ENCODE results near the gene SPRR3.

Gene SPRR3

GRCh38 chr1:152965853-152966252 is 35.7 kb upstream of the SPRR3 start:
- no peak overlapping the region for H3K9ac ChIP-seq (ENCODE audit: low read depth, low read length)
- no peak overlapping the region for H3K4me3 ChIP-seq (ENCODE audit: low read length)
- H3K36me3 ChIP-seq (ENCODE audit: insufficient read depth, low read length): no peaks in the 10 kb centered on the region
- no peaks in the 10 kb centered on the region for H3K4me1 ChIP-seq (ENCODE audit: insufficient read depth, low read length)
- WGBS: 57% methylated on average over 2 of the region's 4 CpGs
- H3K27ac ChIP-seq (ENCODE audit: low read depth, low read length): no peak overlapping the region
- peaks cover 31% of the 10 kb centered on the region; the same call in 1 of the 2 replicates for H3K9me3 ChIP-seq (ENCODE audit: insufficient read depth, low read depth, low read length)
- H3K27me3 ChIP-seq (ENCODE audit: insufficient read depth, low read length): no peaks in the 10 kb centered on the region

- Histone ChIP-seq H3K9me3 (ENCODE audit: insufficient read depth, low read depth, low read length) (peaks cover 35% of the 10 kb centered on the region; the same call in 1 of the 2 replicates), H3K9ac (ENCODE audit: low read depth, low read length) (no peak overlapping the region), H3K4me3 (ENCODE audit: low read length) (no peak overlapping the region), H3K36me3 (ENCODE audit: insufficient read depth, low read length) (no peaks in the 10 kb centered on the region), H3K27ac (ENCODE audit: low read depth, low read length) (no peak overlapping the region), H3K27me3 (ENCODE audit: insufficient read depth, low read length) (no peaks in the 10 kb centered on the region), H3K4me1 (ENCODE audit: insufficient read depth, low read length) (no peaks in the 10 kb centered on the region)
- 77% methylated on average over 7 of the region's 7 CpGs for WGBS
These were observed 34.3 kb upstream of the SPRR3 start for GRCh38 chr1:152967201-152967600.

DNA sequence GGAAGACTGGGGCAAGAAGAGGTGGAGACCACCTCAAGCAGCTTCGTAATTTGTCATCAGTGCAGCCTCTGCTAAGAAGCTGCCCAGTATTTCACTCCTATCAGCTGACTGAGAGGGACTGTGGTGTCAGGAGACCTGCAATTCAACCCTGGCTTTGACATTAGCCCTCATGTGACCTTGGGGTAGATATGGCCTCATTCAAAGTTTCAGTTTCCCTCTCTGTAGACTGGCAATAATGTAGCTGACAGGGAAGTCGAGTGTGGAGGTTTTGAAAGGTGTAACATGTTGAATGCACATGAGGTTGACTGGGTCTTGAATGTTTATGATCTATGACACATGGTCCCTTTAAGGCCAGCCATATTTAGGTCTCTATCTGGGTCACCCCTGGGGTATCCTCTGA is 33.3 kb upstream of the SPRR3 start:
- no peaks in the 10 kb centered on the region for H3K27me3 ChIP-seq (ENCODE audit: insufficient read depth, low read length)
- H3K27ac ChIP-seq (ENCODE audit: low read depth, low read length): no peak overlapping the region
- H3K4me1 ChIP-seq (ENCODE audit: insufficient read depth, low read length): no peaks in the 10 kb centered on the region
- H3K9me3 ChIP-seq (ENCODE audit: insufficient read depth, low read depth, low read length): peaks cover 28% of the 10 kb centered on the region; the same call in 1 of the 2 replicates
- WGBS: 63% methylated on average over 2 of the region's 2 CpGs
- H3K9ac ChIP-seq (ENCODE audit: low read depth, low read length): no peak overlapping the region
- H3K4me3 ChIP-seq (ENCODE audit: low read length): no peak overlapping the region
- H3K36me3 ChIP-seq (ENCODE audit: insufficient read depth, low read length): no peaks in the 10 kb centered on the region

GRCh38 chr1:152969036-152969435 is 32.5 kb upstream of the SPRR3 start:
- WGBS: 62% methylated on average over 2 of the region's 2 CpGs
- H3K27ac ChIP-seq (ENCODE audit: low read depth, low read length): no peak overlapping the region

DNA sequence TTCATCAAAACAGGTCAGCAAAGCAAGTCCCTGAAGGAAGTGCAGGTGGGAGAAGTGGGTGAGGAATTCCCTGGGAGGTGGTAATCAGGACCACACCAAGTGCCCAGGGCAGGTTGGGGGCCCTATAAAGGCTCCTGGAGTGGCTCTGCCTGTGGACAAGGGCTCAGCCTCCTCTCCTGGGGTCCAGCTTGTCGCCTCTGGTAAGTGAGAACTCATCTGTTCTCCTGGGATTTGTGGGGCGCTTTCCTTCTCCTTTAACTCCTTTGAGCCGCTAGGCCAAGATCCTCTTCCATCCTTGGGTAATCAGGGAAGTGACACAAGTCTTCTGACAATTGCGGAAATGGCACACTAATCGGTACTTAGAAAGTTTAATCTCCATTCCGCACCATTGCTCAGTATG is 31.1 kb upstream of the SPRR3 start, which contains the start of gene SPRR4:
TSS of gene SPRR4 (plus strand) at position 154 of the 400 bp plus-strand sequence. CDS start 1,243 bp downstream, outside the sequence.
- Histone ChIP-seq H3K4me3 (ENCODE audit: low read length) (no peak within 1 kb of the TSS), H3K36me3 (ENCODE audit: insufficient read depth, low read length) (no peaks in the 10 kb centered on the region), H3K27ac (ENCODE audit: low read depth, low read length) (no peak within 1 kb of the TSS), H3K9ac (ENCODE audit: low read depth, low read length) (no peak within 1 kb of the TSS), H3K27me3 (ENCODE audit: insufficient read depth, low read length) (no peaks in the 10 kb centered on the region), H3K9me3 (ENCODE audit: insufficient read depth, low read depth, low read length) (peaks cover 35% of the 10 kb centered on the region; the same call in 1 of the 2 replicates), H3K4me1 (ENCODE audit: insufficient read depth, low read length) (no peaks in the 10 kb centered on the region)
- WGBS: 79% methylated on average over 6 of the region's 6 CpGs

More at GRCh38 chr1:152969036-152969435, 32.5 kb upstream of the SPRR3 start:
- Histone ChIP-seq H3K27me3 (ENCODE audit: insufficient read depth, low read length) (no peaks in the 10 kb centered on the region), H3K4me3 (ENCODE audit: low read length) (no peak overlapping the region), H3K36me3 (ENCODE audit: insufficient read depth, low read length) (no peaks in the 10 kb centered on the region), H3K9me3 (ENCODE audit: insufficient read depth, low read depth, low read length) (peaks cover 30% of the 10 kb centered on the region; the same call in 1 of the 2 replicates), H3K4me1 (ENCODE audit: insufficient read depth, low read length) (no peaks in the 10 kb centered on the region), H3K9ac (ENCODE audit: low read depth, low read length) (no peak overlapping the region)

GRCh38 chr1:152972196-152972886 is 29.2 kb upstream of the SPRR3 start:
- Histone ChIP-seq H3K4me3 (ENCODE audit: low read length) (no peak overlapping the region), H3K4me1 (ENCODE audit: insufficient read depth, low read length) (no peaks in the 10 kb centered on the region), H3K9me3 (ENCODE audit: insufficient read depth, low read depth, low read length) (peaks cover 34% of the 10 kb centered on the region; the same call in 1 of the 2 replicates), H3K27me3 (ENCODE audit: insufficient read depth, low read length) (no peaks in the 10 kb centered on the region), H3K9ac (ENCODE audit: low read depth, low read length) (no peak overlapping the region), H3K36me3 (ENCODE audit: insufficient read depth, low read length) (no peaks in the 10 kb centered on the region), H3K27ac (ENCODE audit: low read depth, low read length) (no peak overlapping the region)
- WGBS: 70% methylated on average over 3 of the region's 4 CpGs

GRCh38 chr1:152976688-152977087 is 24.9 kb upstream of the SPRR3 start:
- WGBS: no CpG with 5 or more reads among the region's 1 CpG
- no peaks in the 10 kb centered on the region for H3K36me3 ChIP-seq (ENCODE audit: insufficient read depth, low read length)
- H3K27ac ChIP-seq (ENCODE audit: low read depth, low read length): no peak overlapping the region
- no peak overlapping the region for H3K4me3 ChIP-seq (ENCODE audit: low read length)
- H3K27me3 ChIP-seq (ENCODE audit: insufficient read depth, low read length): peaks cover 2% of the 10 kb centered on the region; the same call in 1 of the 2 replicates
- peaks cover 30% of the 10 kb centered on the region; the same call in 1 of the 2 replicates for H3K9me3 ChIP-seq (ENCODE audit: insufficient read depth, low read depth, low read length)
- no peaks in the 10 kb centered on the region for H3K4me1 ChIP-seq (ENCODE audit: insufficient read depth, low read length)
- H3K9ac ChIP-seq (ENCODE audit: low read depth, low read length): no peak overlapping the region

GRCh38 chr1:152977614-152978013 is 23.9 kb upstream of the SPRR3 start:
- H3K4me3 ChIP-seq (ENCODE audit: low read length): no peak overlapping the region
- H3K4me1 ChIP-seq (ENCODE audit: insufficient read depth, low read length): no peaks in the 10 kb centered on the region
- H3K9me3 ChIP-seq (ENCODE audit: insufficient read depth, low read depth, low read length): peaks cover 36% of the 10 kb centered on the region
- no peaks in the 10 kb centered on the region for H3K36me3 ChIP-seq (ENCODE audit: insufficient read depth, low read length)
- no peak overlapping the region for H3K9ac ChIP-seq (ENCODE audit: low read depth, low read length)
- H3K27me3 ChIP-seq (ENCODE audit: insufficient read depth, low read length): peaks cover 2% of the 10 kb centered on the region; the same call in 1 of the 2 replicates
- no peak overlapping the region for H3K27ac ChIP-seq (ENCODE audit: low read depth, low read length)

DNA sequence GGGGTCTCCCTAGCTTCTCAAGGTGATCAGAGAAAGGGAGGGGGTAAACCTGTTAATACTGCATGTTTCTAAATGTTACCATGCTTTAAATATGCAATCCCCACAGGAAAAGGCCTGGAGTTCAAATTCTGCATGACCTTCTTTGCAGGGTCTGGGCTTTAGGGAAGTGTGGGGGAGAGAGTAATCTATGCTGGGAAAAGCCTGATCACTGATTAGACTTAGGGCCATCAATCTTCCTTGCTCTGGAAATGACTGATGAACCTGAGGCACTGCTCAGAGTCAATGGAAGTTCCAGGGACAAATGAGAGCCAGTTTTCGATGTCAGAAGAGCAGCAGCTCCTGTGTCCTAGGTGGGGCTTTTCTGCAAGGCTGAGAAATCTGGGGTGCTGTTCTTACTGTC is 20.9 kb upstream of the SPRR3 start:
- Histone ChIP-seq H3K9ac (ENCODE audit: low read depth, low read length) (no peak overlapping the region), H3K27me3 (ENCODE audit: insufficient read depth, low read length) (peaks cover 2% of the 10 kb centered on the region; the same call in 1 of the 2 replicates), H3K4me3 (ENCODE audit: low read length) (no peak overlapping the region), H3K27ac (ENCODE audit: low read depth, low read length) (no peak overlapping the region), H3K36me3 (ENCODE audit: insufficient read depth, low read length) (no peaks in the 10 kb centered on the region), H3K9me3 (ENCODE audit: insufficient read depth, low read depth, low read length) (peaks cover 35% of the 10 kb centered on the region), H3K4me1 (ENCODE audit: insufficient read depth, low read length) (no peaks in the 10 kb centered on the region)
- WGBS: 75% methylated on average over 1 of the region's 1 CpG

DNA sequence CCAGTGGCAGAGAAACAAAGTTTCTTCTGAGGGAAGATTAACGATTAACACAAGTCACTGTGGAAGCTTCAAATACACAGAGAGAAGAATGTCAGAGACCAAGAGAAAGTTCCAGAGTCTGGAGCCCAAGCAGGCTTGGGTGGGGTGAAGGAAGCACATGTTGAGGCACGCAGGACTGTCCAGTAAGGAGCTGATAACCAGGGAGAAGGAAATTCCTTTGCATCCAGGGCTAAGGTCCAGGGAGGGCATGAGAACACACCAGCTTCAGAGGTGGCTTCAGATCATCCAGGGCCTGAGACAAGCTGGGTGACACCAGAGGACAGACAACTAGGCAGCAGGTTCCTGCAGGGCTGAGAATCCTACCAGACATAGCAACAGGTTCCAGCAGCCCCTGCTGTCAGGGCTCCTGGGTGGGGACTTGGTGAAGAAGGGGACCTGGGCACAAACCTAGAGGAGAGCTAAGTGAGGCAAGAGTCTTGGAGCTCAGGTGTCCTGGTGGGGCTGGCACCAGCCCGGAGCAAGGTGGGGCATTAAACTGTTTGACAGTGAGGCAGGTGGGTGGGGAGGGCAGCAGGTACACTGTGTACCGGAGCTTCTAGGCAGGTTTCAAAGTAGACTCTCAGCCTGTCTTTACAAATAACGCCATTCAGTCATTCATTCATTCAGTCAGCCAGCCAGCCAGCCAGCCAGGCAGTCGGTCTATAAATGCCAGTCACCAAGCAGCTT is 20.2 kb upstream of the SPRR3 start:
- no peak overlapping the region for H3K4me3 ChIP-seq (ENCODE audit: low read length)
- H3K4me1 ChIP-seq (ENCODE audit: insufficient read depth, low read length): no peaks in the 10 kb centered on the region
- no peak overlapping the region for H3K27ac ChIP-seq (ENCODE audit: low read depth, low read length)
- no peak overlapping the region for H3K9ac ChIP-seq (ENCODE audit: low read depth, low read length)
- peaks cover 2% of the 10 kb centered on the region; the same call in 1 of the 2 replicates for H3K27me3 ChIP-seq (ENCODE audit: insufficient read depth, low read length)
- WGBS: 83% methylated on average over 6 of the region's 6 CpGs
- H3K9me3 ChIP-seq (ENCODE audit: insufficient read depth, low read depth, low read length): peaks cover 36% of the 10 kb centered on the region
- H3K36me3 ChIP-seq (ENCODE audit: insufficient read depth, low read length): no peaks in the 10 kb centered on the region

DNA sequence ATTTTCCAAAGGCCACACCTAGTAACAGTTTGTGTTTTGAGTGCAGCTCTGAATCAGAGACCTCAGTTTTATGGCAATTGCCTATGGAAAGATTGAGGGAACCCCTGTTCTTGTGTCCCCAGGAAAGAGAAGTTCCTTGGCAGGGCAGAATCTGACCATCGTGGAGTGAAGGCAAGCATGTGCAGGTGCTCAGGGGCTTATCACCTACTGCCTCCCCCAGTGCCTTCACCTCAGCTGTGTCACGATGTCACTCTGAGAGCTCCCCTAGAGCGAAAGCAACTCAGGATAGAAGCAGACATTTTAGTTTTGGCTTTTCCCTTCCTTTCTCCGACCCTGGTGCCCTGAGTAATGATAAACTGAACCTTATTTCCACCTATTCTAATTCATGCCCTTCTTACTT is 19.5 kb upstream of the SPRR3 start:
- WGBS: 84% methylated on average over 4 of the region's 4 CpGs
- no peak overlapping the region for H3K4me3 ChIP-seq (ENCODE audit: low read length)
- no peak overlapping the region for H3K9ac ChIP-seq (ENCODE audit: low read depth, low read length)
- no peak overlapping the region for H3K27ac ChIP-seq (ENCODE audit: low read depth, low read length)
- peaks cover 37% of the 10 kb centered on the region for H3K9me3 ChIP-seq (ENCODE audit: insufficient read depth, low read depth, low read length)
- H3K27me3 ChIP-seq (ENCODE audit: insufficient read depth, low read length): peaks cover 2% of the 10 kb centered on the region; the same call in 1 of the 2 replicates
- no peaks in the 10 kb centered on the region for H3K36me3 ChIP-seq (ENCODE audit: insufficient read depth, low read length)
- H3K4me1 ChIP-seq (ENCODE audit: insufficient read depth, low read length): no peaks in the 10 kb centered on the region

All from HUES64 (cell line).